HEK293 (cell line): ENCODE results near the gene CACNB2.
"Not testable (repeated sequence)": the region's sequence is repeated elsewhere in the genome, so short reads cannot be mapped to it uniquely, and the experiment has no call there.

ENCODE experiments used
- CTCF ChIA-PET: fragments of 350-600 bp; formaldehyde crosslinking; extraction: SDS; loops from one replicate; lab custom pipeline; 2021; ENCODE audit warnings: antibody characterized with exemption; lab: Yijun Ruan, JAX
- POLR2A ChIA-PET: fragments of 300-600 bp; formaldehyde crosslinking; extraction: SDS; loops from one replicate; lab custom pipeline; 2020; ENCODE audit warnings: antibody characterized with exemption, inconsistent platforms; lab: Yijun Ruan, JAX
- H3K27ac ChIP-seq: fragments of 200-500 bp; sonication (Bioruptor generic); 2 replicates; pipeline ENCODE4 v1.5.1; 2014; ENCODE audit warnings: low read depth, low read length, control low read depth, inconsistent platforms; ENCODE audit errors: extremely low read depth
- H3K36me3 ChIP-seq, 2 experiments: fragments of 200-500 bp in 1 of 2; sonication (Bioruptor generic) in 1 of 2; 1 replicate in 1 of 2; 2 replicates in 1 of 2; pipeline ENCODE4 v1.5.1; 2014 to 2017; ENCODE audit warnings: inconsistent platforms in 2 of 2, low read length in 2 of 2; ENCODE audit not compliant: control insufficient read depth in 2 of 2, insufficient read depth in 1 of 2
- H3K4me1 ChIP-seq: fragments of 200-500 bp; sonication (Bioruptor generic); 2 replicates; pipeline ENCODE4 v1.5.1; 2014; ENCODE audit warnings: mild to moderate bottlenecking, low read length, inconsistent platforms; ENCODE audit not compliant: control insufficient read depth, insufficient read depth
- H3K4me3 ChIP-seq: 2 replicates; pipeline ENCODE4 v1.5.1; 2011; ENCODE audit warnings: low read depth, mild to moderate bottlenecking, control low read depth, low read length, moderate library complexity
- H3K9me3 ChIP-seq: fragments of 200-500 bp; sonication (Bioruptor generic); 2 replicates; pipeline ENCODE4 v1.5.1; 2014; ENCODE audit warnings: low read depth, low read length, inconsistent platforms; ENCODE audit not compliant: control insufficient read depth, insufficient read depth
- BCL6B ChIP-seq: fragments of 450-650 bp; formaldehyde crosslinking; IDR thresholded peaks from 2 replicates; pipeline ENCODE4 v1.5.1; 2017; ENCODE audit warnings: missing biosample characterization, missing genetic modification characterization
- ELK4 ChIP-seq: IDR thresholded peaks from 2 replicates; pipeline ENCODE4 v1.6.1; 2011; ENCODE audit warnings: mild to moderate bottlenecking, low read depth, low read length, borderline replicate concordance
- KLF9 ChIP-seq: fragments of 450-650 bp; formaldehyde crosslinking; IDR thresholded peaks from 2 replicates; pipeline ENCODE4 v1.5.1; 2016; ENCODE audit warnings: missing biosample characterization, missing genetic modification characterization, low read depth
- OVOL3 ChIP-seq: fragments of 450-650 bp; formaldehyde crosslinking; IDR thresholded peaks from 2 replicates; pipeline ENCODE4 v1.5.1; 2016; ENCODE audit warnings: missing biosample characterization, missing genetic modification characterization
- PBX3 ChIP-seq: sonication (generic); formaldehyde crosslinking; IDR thresholded peaks from 2 replicates; pipeline ENCODE4 v1.8.1; 2022; ENCODE audit warnings: mild to moderate bottlenecking, moderate library complexity, missing genetic modification reagents
- PRDM2 ChIP-seq: fragments of 450-650 bp; formaldehyde crosslinking; IDR thresholded peaks from 2 replicates; pipeline ENCODE4 v1.5.1; 2016; ENCODE audit warnings: missing biosample characterization, missing genetic modification characterization, borderline replicate concordance
- ZBTB20 ChIP-seq: fragments of 450-650 bp; formaldehyde crosslinking; IDR thresholded peaks from 2 replicates; pipeline ENCODE4 v1.5.1; 2016; ENCODE audit warnings: missing biosample characterization, missing genetic modification characterization
- ZBTB48 ChIP-seq: fragments of 450-650 bp; formaldehyde crosslinking; IDR thresholded peaks from 2 replicates; pipeline ENCODE4 v1.5.1; 2016; ENCODE audit warnings: missing biosample characterization, missing genetic modification characterization
- ZBTB8A ChIP-seq: fragments of 450-650 bp; formaldehyde crosslinking; IDR thresholded peaks from 2 replicates; pipeline ENCODE4 v1.5.1; 2016; ENCODE audit warnings: missing biosample characterization, missing genetic modification characterization
- ZFP37 ChIP-seq: fragments of 450-650 bp; formaldehyde crosslinking; IDR thresholded peaks from 2 replicates; pipeline ENCODE4 v1.5.1; 2016; ENCODE audit warnings: missing biosample characterization, missing genetic modification characterization
- ZFP41 ChIP-seq: fragments of 450-650 bp; formaldehyde crosslinking; IDR thresholded peaks from 2 replicates; pipeline ENCODE4 v1.5.1; 2016; ENCODE audit warnings: missing biosample characterization, missing genetic modification characterization, borderline replicate concordance
- ZNF239 ChIP-seq: fragments of 450-650 bp; formaldehyde crosslinking; IDR thresholded peaks from 2 replicates; pipeline ENCODE4 v1.5.1; 2016; ENCODE audit warnings: missing biosample characterization, missing genetic modification characterization
- ZNF24 ChIP-seq: fragments of 450-650 bp; formaldehyde crosslinking; IDR thresholded peaks from 2 replicates; pipeline ENCODE4 v1.5.1; 2016; ENCODE audit warnings: missing biosample characterization, missing genetic modification characterization
- ZNF366 ChIP-seq: fragments of 450-650 bp; formaldehyde crosslinking; conservative IDR thresholded peaks from 2 replicates; pipeline ENCODE4 v1.5.1; 2016; ENCODE audit warnings: missing biosample characterization, missing genetic modification characterization
- ZNF521 ChIP-seq: fragments of 450-650 bp; formaldehyde crosslinking; IDR thresholded peaks from 2 replicates; pipeline ENCODE4 v1.5.1; 2017; ENCODE audit warnings: missing biosample characterization, mild to moderate bottlenecking, missing genetic modification characterization
- ZNF560 ChIP-seq: fragments of 450-650 bp; formaldehyde crosslinking; IDR thresholded peaks from 2 replicates; pipeline ENCODE4 v1.5.1; 2017; ENCODE audit warnings: missing biosample characterization, missing genetic modification characterization, borderline replicate concordance
- ZNF580 ChIP-seq: fragments of 450-650 bp; formaldehyde crosslinking; IDR thresholded peaks from 2 replicates; pipeline ENCODE4 v1.5.1; 2016; ENCODE audit warnings: missing biosample characterization, missing genetic modification characterization
- ZNF692 ChIP-seq: fragments of 450-650 bp; formaldehyde crosslinking; IDR thresholded peaks from 2 replicates; pipeline ENCODE4 v1.5.1; 2016; ENCODE audit warnings: missing biosample characterization, missing genetic modification characterization
- ZXDB ChIP-seq: fragments of 450-650 bp; formaldehyde crosslinking; IDR thresholded peaks from 2 replicates; pipeline ENCODE4 v1.5.1; 2016; ENCODE audit warnings: missing biosample characterization, missing genetic modification characterization

The CACNB2 gene

GRCh38 chr10:18439601-18440000, 299.4 kb downstream of the CACNB2 start:
- no peak overlapping the region for H3K4me3 ChIP-seq
- H3K9me3 ChIP-seq: no peaks in the 10 kb centered on the region
- TF ChIP-seq ZNF560 (tag by site-specific recombination): no peak
- no peak for TF ChIP-seq ZXDB (tag by site-specific recombination)
- no peak for TF ChIP-seq ZNF521
- TF ChIP-seq ZFP37 (tag by site-specific recombination): no peak
- no peak for TF ChIP-seq ZFP41
- TF ChIP-seq OVOL3: no peak
- TF ChIP-seq ZNF692 (tag by site-specific recombination): no peak
- no peak for TF ChIP-seq KLF9 (tag by site-specific recombination)
- no peak overlapping the region for H3K27ac ChIP-seq
- ChIA-PET POLR2A (no interaction called here), CTCF (no interaction called here)
- H3K4me1 ChIP-seq: no peaks in the 10 kb centered on the region; the same call in 1 of the 2 replicates
- no peaks in the 10 kb centered on the region for H3K36me3 ChIP-seq

- CTCF ChIA-PET, H3K4me3 ChIP-seq, H3K4me1 ChIP-seq, H3K36me3 ChIP-seq, H3K9me3 ChIP-seq, H3K27ac ChIP-seq, POLR2A ChIA-PET: not testable (repeated sequence)
Measured at GRCh38 chr10:18445635-18446034, 305.4 kb downstream of the CACNB2 start.

- POLR2A ChIA-PET: no interaction called here
- no peaks in the 10 kb centered on the region for H3K4me1 ChIP-seq
- no peaks in the 10 kb centered on the region for H3K36me3 ChIP-seq
- no peaks in the 10 kb centered on the region for H3K9me3 ChIP-seq
- no peak overlapping the region for H3K27ac ChIP-seq
- H3K4me3 ChIP-seq: no peak overlapping the region
- CTCF ChIA-PET: no interaction called here
- TF ChIP-seq ZBTB20 (no peak), BCL6B (tag by site-specific recombination) (no peak), ZNF692 (tag by site-specific recombination) (no peak), ELK4 (no peak), ZBTB8A (tag by site-specific recombination) (no peak), ZBTB48 (tag by site-specific recombination) (no peak), ZNF239 (tag by site-specific recombination) (no peak), ZNF24 (tag by site-specific recombination) (no peak), PRDM2 (no peak), ZNF366 (no peak), ZNF580 (tag by site-specific recombination) (no peak), PBX3 (CRISPR knock-in tag) (no peak)
Measured at GRCh38 chr10:18446205-18446604, 306.0 kb downstream of the CACNB2 start.
